ENCODE results near the gene DPYD.

DPYD gene

GRCh38 chr1:97506368-97506767, 414.5 kb downstream of the DPYD start:
- H3K27me3 ChIP-seq (replicated peaks; ENCODE audit: control insufficient read depth, insufficient read depth, low read length, poor library complexity, severe bottlenecking) = no peaks in the 10 kb centered on the region
- DNase-seq = no peak
- H3K27ac ChIP-seq (ENCODE audit: insufficient read depth, low read length, poor library complexity, severe bottlenecking) = no peak overlapping the region
- no peaks in the 10 kb centered on the region for H3K9me3 ChIP-seq (ENCODE audit: control insufficient read depth, low read length)
- no peak overlapping the region for H3K4me3 ChIP-seq (ENCODE audit: insufficient read depth, low read depth, low read length, poor library complexity, severe bottlenecking)
- H3K4me1 ChIP-seq (ENCODE audit: control insufficient read depth, insufficient read depth, low read length, poor library complexity, severe bottlenecking) = no peaks in the 10 kb centered on the region
- no peaks in the 10 kb centered on the region for H3K36me3 ChIP-seq (ENCODE audit: control insufficient read depth, insufficient read depth, low read length)

- no peaks in the 10 kb centered on the region for H3K27me3 ChIP-seq (replicated peaks; ENCODE audit: control insufficient read depth, insufficient read depth, low read length, poor library complexity, severe bottlenecking)
- H3K4me1 ChIP-seq (ENCODE audit: control insufficient read depth, insufficient read depth, low read length, poor library complexity, severe bottlenecking) = no peaks in the 10 kb centered on the region
- H3K9me3 ChIP-seq (ENCODE audit: control insufficient read depth, low read length) = no peaks in the 10 kb centered on the region
- no peaks in the 10 kb centered on the region for H3K36me3 ChIP-seq (ENCODE audit: control insufficient read depth, insufficient read depth, low read length)
- no peak overlapping the region for H3K4me3 ChIP-seq (ENCODE audit: insufficient read depth, low read depth, low read length, poor library complexity, severe bottlenecking)
- no peak overlapping the region for H3K27ac ChIP-seq (ENCODE audit: insufficient read depth, low read length, poor library complexity, severe bottlenecking)
- no peak for DNase-seq
Measured at GRCh38 chr1:97505816-97506215, 415.0 kb downstream of the DPYD start.

GRCh38 chr1:97505289-97505688, 415.5 kb downstream of the DPYD start:
- Histone ChIP-seq H3K36me3 (ENCODE audit: control insufficient read depth, insufficient read depth, low read length) (no peaks in the 10 kb centered on the region), H3K4me1 (ENCODE audit: control insufficient read depth, insufficient read depth, low read length, poor library complexity, severe bottlenecking) (no peaks in the 10 kb centered on the region), H3K4me3 (ENCODE audit: insufficient read depth, low read depth, low read length, poor library complexity, severe bottlenecking) (no peak overlapping the region), H3K27me3 (replicated peaks; ENCODE audit: control insufficient read depth, insufficient read depth, low read length, poor library complexity, severe bottlenecking) (no peaks in the 10 kb centered on the region), H3K27ac (ENCODE audit: insufficient read depth, low read length, poor library complexity, severe bottlenecking) (no peak overlapping the region), H3K9me3 (ENCODE audit: control insufficient read depth, low read length) (no peaks in the 10 kb centered on the region)
- DNase-seq = no peak

GRCh38 chr1:97502360-97502759, 418.5 kb downstream of the DPYD start:
- H3K9me3 ChIP-seq (ENCODE audit: control insufficient read depth, low read length) = no peaks in the 10 kb centered on the region
- no peak for DNase-seq
- H3K4me3 ChIP-seq (ENCODE audit: insufficient read depth, low read depth, low read length, poor library complexity, severe bottlenecking) = no peak overlapping the region
- H3K36me3 ChIP-seq (ENCODE audit: control insufficient read depth, insufficient read depth, low read length) = no peaks in the 10 kb centered on the region
- no peaks in the 10 kb centered on the region for H3K4me1 ChIP-seq (ENCODE audit: control insufficient read depth, insufficient read depth, low read length, poor library complexity, severe bottlenecking)
- H3K27ac ChIP-seq (ENCODE audit: insufficient read depth, low read length, poor library complexity, severe bottlenecking) = no peak overlapping the region
- no peaks in the 10 kb centered on the region for H3K27me3 ChIP-seq (replicated peaks; ENCODE audit: control insufficient read depth, insufficient read depth, low read length, poor library complexity, severe bottlenecking)

GRCh38 chr1:97501628-97502027, 419.2 kb downstream of the DPYD start:
- Histone ChIP-seq H3K9me3 (ENCODE audit: control insufficient read depth, low read length) (no peaks in the 10 kb centered on the region), H3K4me3 (ENCODE audit: insufficient read depth, low read depth, low read length, poor library complexity, severe bottlenecking) (no peak overlapping the region), H3K27ac (ENCODE audit: insufficient read depth, low read length, poor library complexity, severe bottlenecking) (no peak overlapping the region), H3K4me1 (ENCODE audit: control insufficient read depth, insufficient read depth, low read length, poor library complexity, severe bottlenecking) (no peaks in the 10 kb centered on the region), H3K36me3 (ENCODE audit: control insufficient read depth, insufficient read depth, low read length) (no peaks in the 10 kb centered on the region), H3K27me3 (replicated peaks; ENCODE audit: control insufficient read depth, insufficient read depth, low read length, poor library complexity, severe bottlenecking) (no peaks in the 10 kb centered on the region)
- no peak for DNase-seq

GRCh38 chr1:97500760-97501159, 420.1 kb downstream of the DPYD start:
- Histone ChIP-seq H3K4me3 (ENCODE audit: insufficient read depth, low read depth, low read length, poor library complexity, severe bottlenecking) (no peak overlapping the region), H3K9me3 (ENCODE audit: control insufficient read depth, low read length) (no peaks in the 10 kb centered on the region), H3K27me3 (replicated peaks; ENCODE audit: control insufficient read depth, insufficient read depth, low read length, poor library complexity, severe bottlenecking) (no peaks in the 10 kb centered on the region), H3K27ac (ENCODE audit: insufficient read depth, low read length, poor library complexity, severe bottlenecking) (no peak overlapping the region), H3K36me3 (ENCODE audit: control insufficient read depth, insufficient read depth, low read length) (no peaks in the 10 kb centered on the region), H3K4me1 (ENCODE audit: control insufficient read depth, insufficient read depth, low read length, poor library complexity, severe bottlenecking) (no peaks in the 10 kb centered on the region)
- no peak for DNase-seq

- DNase-seq = no peak
- Histone ChIP-seq H3K27ac (ENCODE audit: insufficient read depth, low read length, poor library complexity, severe bottlenecking) (no peak overlapping the region), H3K27me3 (replicated peaks; ENCODE audit: control insufficient read depth, insufficient read depth, low read length, poor library complexity, severe bottlenecking) (no peaks in the 10 kb centered on the region), H3K4me1 (ENCODE audit: control insufficient read depth, insufficient read depth, low read length, poor library complexity, severe bottlenecking) (no peaks in the 10 kb centered on the region), H3K4me3 (ENCODE audit: insufficient read depth, low read depth, low read length, poor library complexity, severe bottlenecking) (no peak overlapping the region), H3K9me3 (ENCODE audit: control insufficient read depth, low read length) (no peaks in the 10 kb centered on the region), H3K36me3 (ENCODE audit: control insufficient read depth, insufficient read depth, low read length) (no peaks in the 10 kb centered on the region)
Measured at GRCh38 chr1:97499667-97500066, 421.2 kb downstream of the DPYD start.

GRCh38 chr1:97489834-97490233, 431.0 kb downstream of the DPYD start:
- DNase-seq = no peak
- Histone ChIP-seq H3K36me3 (ENCODE audit: control insufficient read depth, insufficient read depth, low read length) (no peaks in the 10 kb centered on the region), H3K4me3 (ENCODE audit: insufficient read depth, low read depth, low read length, poor library complexity, severe bottlenecking) (no peak overlapping the region)

GRCh38 chr1:97488530-97488929, 432.3 kb downstream of the DPYD start:
- no peak for DNase-seq
- H3K4me3 ChIP-seq (ENCODE audit: insufficient read depth, low read depth, low read length, poor library complexity, severe bottlenecking) = no peak overlapping the region
- no peaks in the 10 kb centered on the region for H3K9me3 ChIP-seq (ENCODE audit: control insufficient read depth, low read length)
- H3K36me3 ChIP-seq (ENCODE audit: control insufficient read depth, insufficient read depth, low read length) = no peaks in the 10 kb centered on the region
- no peak overlapping the region for H3K27ac ChIP-seq (ENCODE audit: insufficient read depth, low read length, poor library complexity, severe bottlenecking)
- no peaks in the 10 kb centered on the region for H3K27me3 ChIP-seq (replicated peaks; ENCODE audit: control insufficient read depth, insufficient read depth, low read length, poor library complexity, severe bottlenecking)
- H3K4me1 ChIP-seq (ENCODE audit: control insufficient read depth, insufficient read depth, low read length, poor library complexity, severe bottlenecking) = no peaks in the 10 kb centered on the region

More at GRCh38 chr1:97489834-97490233, 431.0 kb downstream of the DPYD start:
- H3K27ac ChIP-seq (ENCODE audit: insufficient read depth, low read length, poor library complexity, severe bottlenecking) = no peak overlapping the region
- no peaks in the 10 kb centered on the region for H3K4me1 ChIP-seq (ENCODE audit: control insufficient read depth, insufficient read depth, low read length, poor library complexity, severe bottlenecking)
- H3K27me3 ChIP-seq (replicated peaks; ENCODE audit: control insufficient read depth, insufficient read depth, low read length, poor library complexity, severe bottlenecking) = no peaks in the 10 kb centered on the region
- no peaks in the 10 kb centered on the region for H3K9me3 ChIP-seq (ENCODE audit: control insufficient read depth, low read length)

- H3K9me3 ChIP-seq (ENCODE audit: control insufficient read depth, low read length) = no peaks in the 10 kb centered on the region
- H3K4me1 ChIP-seq (ENCODE audit: control insufficient read depth, insufficient read depth, low read length, poor library complexity, severe bottlenecking) = no peaks in the 10 kb centered on the region
- H3K4me3 ChIP-seq (ENCODE audit: insufficient read depth, low read depth, low read length, poor library complexity, severe bottlenecking) = no peak overlapping the region
- no peaks in the 10 kb centered on the region for H3K36me3 ChIP-seq (ENCODE audit: control insufficient read depth, insufficient read depth, low read length)
- no peak for DNase-seq
- H3K27me3 ChIP-seq (replicated peaks; ENCODE audit: control insufficient read depth, insufficient read depth, low read length, poor library complexity, severe bottlenecking) = no peaks in the 10 kb centered on the region
- H3K27ac ChIP-seq (ENCODE audit: insufficient read depth, low read length, poor library complexity, severe bottlenecking) = no peak overlapping the region
Measured at GRCh38 chr1:97482022-97482421, 438.8 kb downstream of the DPYD start.

- H3K27me3 ChIP-seq (replicated peaks; ENCODE audit: control insufficient read depth, insufficient read depth, low read length, poor library complexity, severe bottlenecking) = no peaks in the 10 kb centered on the region
- H3K27ac ChIP-seq (ENCODE audit: insufficient read depth, low read length, poor library complexity, severe bottlenecking) = no peak overlapping the region
- no peaks in the 10 kb centered on the region for H3K9me3 ChIP-seq (ENCODE audit: control insufficient read depth, low read length)
- H3K4me3 ChIP-seq (ENCODE audit: insufficient read depth, low read depth, low read length, poor library complexity, severe bottlenecking) = no peak overlapping the region
- H3K4me1 ChIP-seq (ENCODE audit: control insufficient read depth, insufficient read depth, low read length, poor library complexity, severe bottlenecking) = no peaks in the 10 kb centered on the region
- H3K36me3 ChIP-seq (ENCODE audit: control insufficient read depth, insufficient read depth, low read length) = no peaks in the 10 kb centered on the region
- no peak for DNase-seq
Measured at GRCh38 chr1:97467445-97467844, 453.4 kb downstream of the DPYD start.
